ENCODE measurements around the gene BRI3BP.
"Not testable (repeated sequence)": the region's sequence is repeated elsewhere in the genome, so short reads cannot be mapped to it uniquely, and the experiment has no call there.

Gene BRI3BP

DNA sequence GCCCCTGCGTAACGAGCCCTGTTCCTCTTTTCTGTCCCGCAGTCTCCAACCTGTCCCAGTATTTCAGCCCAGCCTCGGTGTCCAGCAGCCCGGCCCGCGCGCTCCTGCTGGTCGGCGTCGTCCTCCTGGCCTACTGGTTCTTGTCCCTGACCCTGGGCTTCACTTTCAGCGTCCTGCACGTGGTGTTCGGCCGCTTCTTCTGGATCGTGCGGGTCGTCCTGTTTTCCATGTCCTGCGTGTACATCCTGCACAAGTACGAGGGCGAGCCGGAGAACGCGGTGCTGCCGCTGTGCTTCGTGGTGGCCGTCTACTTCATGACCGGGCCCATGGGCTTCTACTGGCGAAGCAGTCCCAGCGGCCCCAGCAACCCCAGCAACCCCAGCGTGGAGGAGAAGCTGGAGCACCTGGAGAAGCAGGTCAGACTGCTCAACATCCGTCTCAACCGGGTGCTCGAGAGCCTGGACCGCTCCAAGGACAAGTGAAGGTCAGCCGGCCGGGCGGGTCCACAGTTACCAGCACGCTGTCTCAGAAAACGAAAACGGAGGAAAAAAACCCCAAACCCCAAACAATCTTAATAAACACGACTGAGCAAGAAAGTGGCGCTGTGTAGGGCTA lies 31.6 kb downstream of the BRI3BP start:
- H3K36me3 ChIP-seq (ENCODE audit: control insufficient read depth, insufficient read depth, low read length), result no peaks in the 10 kb centered on the region
- H3K27ac ChIP-seq, result no peak overlapping the region
- H3K9ac ChIP-seq, result no peak overlapping the region
- no peak overlapping the region for H3K4me2 ChIP-seq (ENCODE audit: low read length)
- TF ChIP-seq, protein P1, sequence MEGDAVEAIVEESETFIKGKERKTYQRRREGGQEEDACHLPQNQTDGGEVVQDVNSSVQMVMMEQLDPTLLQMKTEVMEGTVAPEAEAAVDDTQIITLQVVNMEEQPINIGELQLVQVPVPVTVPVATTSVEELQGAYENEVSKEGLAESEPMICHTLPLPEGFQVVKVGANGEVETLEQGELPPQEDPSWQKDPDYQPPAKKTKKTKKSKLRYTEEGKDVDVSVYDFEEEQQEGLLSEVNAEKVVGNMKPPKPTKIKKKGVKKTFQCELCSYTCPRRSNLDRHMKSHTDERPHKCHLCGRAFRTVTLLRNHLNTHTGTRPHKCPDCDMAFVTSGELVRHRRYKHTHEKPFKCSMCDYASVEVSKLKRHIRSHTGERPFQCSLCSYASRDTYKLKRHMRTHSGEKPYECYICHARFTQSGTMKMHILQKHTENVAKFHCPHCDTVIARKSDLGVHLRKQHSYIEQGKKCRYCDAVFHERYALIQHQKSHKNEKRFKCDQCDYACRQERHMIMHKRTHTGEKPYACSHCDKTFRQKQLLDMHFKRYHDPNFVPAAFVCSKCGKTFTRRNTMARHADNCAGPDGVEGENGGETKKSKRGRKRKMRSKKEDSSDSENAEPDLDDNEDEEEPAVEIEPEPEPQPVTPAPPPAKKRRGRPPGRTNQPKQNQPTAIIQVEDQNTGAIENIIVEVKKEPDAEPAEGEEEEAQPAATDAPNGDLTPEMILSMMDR (IDR thresholded peaks at IDR 0.05), result no peak
- H3K4me3 ChIP-seq (ENCODE audit: low read depth, low read length), result no peak overlapping the region
- peaks cover 11% of the 10 kb centered on the region for H3K4me1 ChIP-seq
- H3K79me2 ChIP-seq, result no peaks in the 10 kb centered on the region
- H2AFZ ChIP-seq, result no peak overlapping the region
- H3K27me3 ChIP-seq (ENCODE audit: control insufficient read depth, insufficient read depth, low read length), result no peaks in the 10 kb centered on the region
- no peaks in the 10 kb centered on the region for H3K9me3 ChIP-seq (ENCODE audit: control insufficient read depth, low read length)

DNA sequence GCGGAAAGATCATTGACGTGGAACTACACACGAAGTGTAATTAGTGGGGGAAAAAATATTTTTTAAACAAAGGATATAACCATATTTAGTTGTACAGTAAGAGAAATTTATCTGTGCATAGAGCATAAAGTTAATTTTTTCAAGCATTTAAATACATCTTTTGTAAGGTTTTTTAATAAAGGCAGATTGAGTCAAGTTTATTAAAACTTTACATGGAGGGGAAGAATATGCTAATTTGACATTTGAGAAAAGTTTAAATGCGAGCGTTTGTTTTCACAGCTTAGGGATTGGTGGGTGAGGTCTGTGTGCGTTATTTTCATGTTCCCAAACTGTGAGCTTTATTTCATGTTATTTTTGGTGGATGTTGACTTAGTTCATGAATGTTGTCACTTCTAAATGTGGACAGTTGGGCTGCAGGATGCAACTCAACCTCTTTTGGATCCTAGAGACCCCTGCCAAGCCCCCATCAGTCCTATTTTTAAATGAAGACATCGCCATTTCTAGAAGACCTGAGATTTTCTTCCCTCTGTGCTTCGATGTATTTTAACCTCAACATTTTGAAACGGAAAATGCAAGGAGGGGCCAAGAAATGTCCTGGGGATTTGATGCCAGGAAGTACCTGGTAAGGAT lies 32.3 kb downstream of the BRI3BP start:
- Histone ChIP-seq H3K27me3 (ENCODE audit: control insufficient read depth, insufficient read depth, low read length) (no peaks in the 10 kb centered on the region), H3K79me2 (no peaks in the 10 kb centered on the region), H3K9ac (no peak overlapping the region), H2AFZ (no peak overlapping the region), H3K36me3 (ENCODE audit: control insufficient read depth, insufficient read depth, low read length) (no peaks in the 10 kb centered on the region), H3K4me2 (ENCODE audit: low read length) (no peak overlapping the region), H3K9me3 (ENCODE audit: control insufficient read depth, low read length) (no peaks in the 10 kb centered on the region), H3K4me1 (peaks cover 11% of the 10 kb centered on the region), H3K27ac (no peak overlapping the region), H3K4me3 (ENCODE audit: low read depth, low read length) (no peak overlapping the region)
- TF ChIP-seq, protein P1 (IDR thresholded peaks at IDR 0.05), result no peak

DNA sequence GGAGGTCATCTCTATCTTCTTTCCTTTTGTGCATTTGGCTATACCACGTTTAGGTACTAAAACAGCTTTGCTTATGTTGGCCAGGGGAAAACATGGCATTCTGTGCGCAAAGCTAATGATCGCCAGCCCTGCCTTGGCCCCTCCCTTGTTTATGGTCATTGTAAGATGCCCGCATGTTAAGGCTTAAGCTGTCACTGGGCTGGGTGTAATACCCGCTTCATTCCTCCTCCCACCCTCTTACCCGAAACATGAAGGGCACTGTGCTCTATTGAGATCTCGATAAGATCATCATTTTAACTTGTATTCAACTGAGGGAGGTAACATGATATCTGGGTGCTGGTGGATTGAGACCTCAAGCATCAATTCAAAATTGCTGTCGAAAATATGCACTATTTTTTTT lies 34.7 kb downstream of the BRI3BP start:
- Histone ChIP-seq H3K9me3 (ENCODE audit: control insufficient read depth, low read length) (no peaks in the 10 kb centered on the region), H3K27ac (peak overlapping the region; percentile 61), H3K4me3 (ENCODE audit: low read depth, low read length) (peak overlapping the region; percentile 20), H2AFZ (peak overlapping the region; percentile 13), H3K4me2 (ENCODE audit: low read length) (peak overlapping the region; percentile 21), H3K9ac (no peak overlapping the region), H3K27me3 (ENCODE audit: control insufficient read depth, insufficient read depth, low read length) (no peaks in the 10 kb centered on the region), H3K36me3 (ENCODE audit: control insufficient read depth, insufficient read depth, low read length) (no peaks in the 10 kb centered on the region), H3K4me1 (peaks cover 11% of the 10 kb centered on the region), H3K79me2 (no peaks in the 10 kb centered on the region)
- TF ChIP-seq, protein P1 (IDR thresholded peaks at IDR 0.05), result no peak

DNA sequence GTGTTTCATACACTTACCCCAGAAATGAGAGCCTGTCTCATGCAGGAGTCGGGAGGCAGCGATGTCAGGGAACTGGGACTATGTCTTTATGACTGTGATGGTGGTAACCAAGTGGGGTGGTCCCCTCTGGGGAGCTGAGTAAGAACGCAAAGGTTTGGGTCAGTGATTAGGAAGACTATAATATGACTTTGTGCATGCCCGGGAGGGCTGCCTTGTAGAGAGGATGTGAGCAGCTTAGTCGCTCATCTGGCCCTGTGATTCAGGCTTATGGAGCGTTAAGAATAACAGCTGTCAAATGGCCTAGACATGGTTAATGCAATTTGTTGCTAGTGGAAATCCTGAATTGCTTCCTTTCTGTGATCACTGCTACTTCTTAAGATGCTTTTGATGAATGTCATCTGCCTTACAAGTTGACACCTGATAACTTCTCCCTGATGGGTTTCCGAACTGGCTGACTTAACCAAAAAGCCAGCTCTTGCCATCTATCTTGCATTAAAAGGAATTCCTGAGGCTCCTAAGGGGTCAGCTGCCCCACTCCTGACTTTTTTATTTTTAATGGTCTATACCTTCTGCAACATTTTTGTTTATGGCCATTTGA lies 36.4 kb downstream of the BRI3BP start:
- Histone ChIP-seq H3K79me2 (no peaks in the 10 kb centered on the region), H3K4me3 (ENCODE audit: low read depth, low read length) (no peak overlapping the region), H3K4me2 (ENCODE audit: low read length) (no peak overlapping the region), H3K36me3 (ENCODE audit: control insufficient read depth, insufficient read depth, low read length) (no peaks in the 10 kb centered on the region), H3K27me3 (ENCODE audit: control insufficient read depth, insufficient read depth, low read length) (no peaks in the 10 kb centered on the region), H3K4me1 (peaks cover 11% of the 10 kb centered on the region), H2AFZ (no peak overlapping the region), H3K9ac (no peak overlapping the region), H3K9me3 (ENCODE audit: control insufficient read depth, low read length) (no peaks in the 10 kb centered on the region), H3K27ac (no peak overlapping the region)
- TF ChIP-seq, protein P1 (IDR thresholded peaks at IDR 0.05), result no peak

DNA sequence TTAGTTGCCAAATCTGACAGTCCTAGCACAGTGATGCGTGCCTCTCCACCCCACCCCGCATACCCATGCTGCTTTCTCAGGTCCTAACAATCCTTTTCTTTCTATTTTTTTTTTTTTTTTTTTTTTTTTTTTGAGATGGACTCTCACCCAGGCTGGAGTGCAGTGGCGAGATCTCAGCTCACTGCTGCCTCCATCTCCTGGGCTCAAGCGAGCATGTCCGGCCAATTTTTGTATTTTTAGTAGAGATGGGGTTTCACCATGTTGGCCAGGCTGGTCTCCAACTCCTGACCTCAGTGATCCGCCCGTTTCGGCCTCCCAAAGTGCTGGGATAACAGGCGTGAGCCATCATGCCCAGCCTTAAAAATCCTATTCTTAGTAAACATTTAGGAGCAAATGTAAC lies 38.0 kb downstream of the BRI3BP start:
- not testable (repeated sequence) for H3K79me2 ChIP-seq; H3K9me3 ChIP-seq (ENCODE audit: control insufficient read depth, low read length); H3K9ac ChIP-seq; H3K4me2 ChIP-seq (ENCODE audit: low read length); H3K4me3 ChIP-seq (ENCODE audit: low read depth, low read length); H2AFZ ChIP-seq; H3K27me3 ChIP-seq (ENCODE audit: control insufficient read depth, insufficient read depth, low read length); H3K27ac ChIP-seq; H3K36me3 ChIP-seq (ENCODE audit: control insufficient read depth, insufficient read depth, low read length)
- peaks cover 11% of the 10 kb centered on the region for H3K4me1 ChIP-seq
